ENCODE measurements around the gene ZNF487. TPM values are rescaled to one million over a fixed set of nuclear protein-coding genes. Genes with fewer than 3 reads are reported as not detected.
A peak's percentile ranks its signal among the peaks of the same experiment; 100 is the strongest.

ZNF487 gene
- total RNA-seq, 1 experiment from 2014 or later, result 7.6 TPM

DNA sequence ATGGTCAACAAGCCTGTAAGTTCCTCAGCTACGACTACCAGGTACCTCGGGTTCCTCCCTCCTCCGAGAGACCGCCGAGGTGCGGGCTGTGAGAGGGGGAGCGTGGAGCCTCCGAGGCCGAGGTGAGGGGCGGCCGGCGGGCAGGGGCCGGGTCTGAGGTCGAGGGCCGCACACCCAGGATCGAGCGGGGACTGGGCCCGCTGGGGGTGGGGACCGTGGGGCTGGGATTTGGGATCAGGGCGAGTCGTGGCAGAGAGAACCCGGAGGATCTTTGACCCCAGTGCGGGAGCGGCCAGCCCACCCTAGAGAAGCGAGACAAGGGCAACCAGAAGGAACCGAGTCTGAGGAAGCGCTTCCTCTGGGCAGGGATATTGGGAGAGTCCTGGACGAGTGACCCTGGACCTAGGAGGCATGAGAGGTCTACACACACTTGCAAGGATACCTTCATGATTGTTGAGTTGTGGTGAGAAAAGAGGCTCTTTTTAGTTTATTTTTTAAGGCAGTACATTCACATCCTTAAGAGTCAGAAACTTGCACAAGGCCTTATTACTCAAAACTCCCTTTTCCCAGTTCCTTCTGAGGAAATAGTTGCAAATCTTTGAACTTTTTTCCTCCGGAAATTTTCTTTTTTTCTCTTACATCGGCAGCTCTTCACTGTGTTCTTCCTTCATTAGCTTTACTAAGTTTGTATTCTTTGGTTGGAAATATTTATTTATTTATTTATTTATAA lies 395 bp downstream of the ZNF487 start:
- H3K36me3 ChIP-seq (ENCODE audit: control insufficient read depth, insufficient read depth, low read length), result no peaks in the 10 kb centered on the region
- TF ChIP-seq CTCF (IDR thresholded peaks at IDR 0.05), result no peak
- TF ChIP-seq SIN3A (IDR thresholded peaks at IDR 0.05; ENCODE audit: borderline replicate concordance, insufficient read depth, low read depth, low read length), result no peak
- TF ChIP-seq, protein P1, sequence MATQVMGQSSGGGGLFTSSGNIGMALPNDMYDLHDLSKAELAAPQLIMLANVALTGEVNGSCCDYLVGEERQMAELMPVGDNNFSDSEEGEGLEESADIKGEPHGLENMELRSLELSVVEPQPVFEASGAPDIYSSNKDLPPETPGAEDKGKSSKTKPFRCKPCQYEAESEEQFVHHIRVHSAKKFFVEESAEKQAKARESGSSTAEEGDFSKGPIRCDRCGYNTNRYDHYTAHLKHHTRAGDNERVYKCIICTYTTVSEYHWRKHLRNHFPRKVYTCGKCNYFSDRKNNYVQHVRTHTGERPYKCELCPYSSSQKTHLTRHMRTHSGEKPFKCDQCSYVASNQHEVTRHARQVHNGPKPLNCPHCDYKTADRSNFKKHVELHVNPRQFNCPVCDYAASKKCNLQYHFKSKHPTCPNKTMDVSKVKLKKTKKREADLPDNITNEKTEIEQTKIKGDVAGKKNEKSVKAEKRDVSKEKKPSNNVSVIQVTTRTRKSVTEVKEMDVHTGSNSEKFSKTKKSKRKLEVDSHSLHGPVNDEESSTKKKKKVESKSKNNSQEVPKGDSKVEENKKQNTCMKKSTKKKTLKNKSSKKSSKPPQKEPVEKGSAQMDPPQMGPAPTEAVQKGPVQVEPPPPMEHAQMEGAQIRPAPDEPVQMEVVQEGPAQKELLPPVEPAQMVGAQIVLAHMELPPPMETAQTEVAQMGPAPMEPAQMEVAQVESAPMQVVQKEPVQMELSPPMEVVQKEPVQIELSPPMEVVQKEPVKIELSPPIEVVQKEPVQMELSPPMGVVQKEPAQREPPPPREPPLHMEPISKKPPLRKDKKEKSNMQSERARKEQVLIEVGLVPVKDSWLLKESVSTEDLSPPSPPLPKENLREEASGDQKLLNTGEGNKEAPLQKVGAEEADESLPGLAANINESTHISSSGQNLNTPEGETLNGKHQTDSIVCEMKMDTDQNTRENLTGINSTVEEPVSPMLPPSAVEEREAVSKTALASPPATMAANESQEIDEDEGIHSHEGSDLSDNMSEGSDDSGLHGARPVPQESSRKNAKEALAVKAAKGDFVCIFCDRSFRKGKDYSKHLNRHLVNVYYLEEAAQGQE (IDR thresholded peaks at IDR 0.05; ENCODE audit: insufficient read depth in 1 of 2, low read depth in 2 of 2, low read length in 1 of 2), result no peak
- no peak for TF ChIP-seq POLR2AphosphoS5 (IDR thresholded peaks at IDR 0.05; ENCODE audit: low read depth, low read length)
- no peak for TF ChIP-seq TCF7L2 (IDR thresholded peaks at IDR 0.05; ENCODE audit: low read depth, low read length)
- DNase-seq (ENCODE audit: low read depth, low spot score) (no peak), ATAC-seq (peak; percentile 62)
- no peaks in the 10 kb centered on the region for H3K9me3 ChIP-seq (ENCODE audit: control insufficient read depth, insufficient read depth, low read depth, low read length)
- CTCF ChIA-PET, result no interaction called here
- H3K4me1 ChIP-seq (ENCODE audit: control insufficient read depth, insufficient read depth, low read length), result 0 out of 2 replicates have a peak, but pooled peaks cover 3% of the 10 kb centered on the region
- TSS peak; percentile 93 for BruUV-seq (replicated peaks)
- H3K27me3 ChIP-seq (ENCODE audit: control insufficient read depth, insufficient read depth, low read length), result no peaks in the 10 kb centered on the region
- H3K27ac ChIP-seq (ENCODE audit: low read length), result peak overlapping the region; percentile 78
- H3K4me3 ChIP-seq (ENCODE audit: low read depth in 2 of 2, low read length in 2 of 2), result peak overlapping the region; percentile 56 to 83
- POLR2A ChIA-PET, result interaction anchor here (0.7 to 1.2 kb wide), 3 partner anchors 23 to 38 kb away, joined by 3 to 5 read pairs (median 3); no protein-coding TSS in a partner anchor
- in situ Hi-C loops (cut with HindIII; ENCODE audit: low pct_unique_long_range_greater_than_20kb, low sequenced_read_pairs) (no loop called here), intact Hi-C loops (cut with micrococcal nuclease; ENCODE audit: unreplicated experiment) (no loop called here)

DNA sequence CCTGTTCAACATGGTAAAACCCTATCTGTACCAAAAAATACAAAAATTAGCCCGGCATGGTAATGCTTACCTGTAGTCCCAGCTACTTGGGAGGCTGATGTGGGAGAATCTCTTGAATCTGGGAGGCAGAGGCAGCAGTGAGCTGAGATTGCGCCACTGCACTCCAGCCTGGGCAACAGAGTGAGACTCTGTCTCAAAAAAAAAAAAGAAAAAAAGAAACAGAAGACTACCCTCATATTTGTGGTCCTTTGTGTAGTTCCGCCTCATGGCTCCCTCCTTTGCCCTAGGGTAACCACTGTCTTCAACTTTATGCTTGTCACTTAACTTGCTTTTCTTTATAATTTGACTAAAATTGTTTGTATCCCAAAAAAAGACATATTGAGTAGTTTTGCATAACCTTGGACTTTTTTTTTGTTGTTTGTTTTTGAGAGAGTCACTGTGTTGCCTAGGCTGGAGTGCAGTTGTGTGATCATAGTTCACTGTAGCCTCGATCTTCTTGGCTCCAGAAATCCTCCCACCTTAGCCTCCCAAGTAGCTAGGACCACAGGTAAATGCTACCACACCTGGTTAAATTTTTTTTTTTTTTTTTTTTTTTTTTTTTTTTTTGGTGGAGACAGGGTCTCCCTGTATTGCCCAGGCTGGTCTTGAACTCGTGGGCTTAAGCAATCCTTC lies 3.7 kb downstream of the ZNF487 start:
- BruUV-seq (replicated peaks), result no TSS peak
- Histone ChIP-seq H3K4me3 (ENCODE audit: low read depth in 2 of 2, low read length in 2 of 2) (no peak overlapping the region), H3K4me1 (ENCODE audit: control insufficient read depth, insufficient read depth, low read length) (no peaks in the 10 kb centered on the region), H3K27me3 (ENCODE audit: control insufficient read depth, insufficient read depth, low read length) (no peaks in the 10 kb centered on the region), H3K9me3 (ENCODE audit: control insufficient read depth, insufficient read depth, low read depth, low read length) (no peaks in the 10 kb centered on the region), H3K27ac (ENCODE audit: low read length) (no peak overlapping the region), H3K36me3 (ENCODE audit: control insufficient read depth, insufficient read depth, low read length) (no peaks in the 10 kb centered on the region)
- POLR2A ChIA-PET, result no interaction called here
- no peak for TF ChIP-seq CTCF (IDR thresholded peaks at IDR 0.05)
- TF ChIP-seq, protein P1 (IDR thresholded peaks at IDR 0.05; ENCODE audit: insufficient read depth in 1 of 2, low read depth in 2 of 2, low read length in 1 of 2), result no peak
- no peak for TF ChIP-seq SIN3A (IDR thresholded peaks at IDR 0.05; ENCODE audit: borderline replicate concordance, insufficient read depth, low read depth, low read length)
- TF ChIP-seq POLR2AphosphoS5 (IDR thresholded peaks at IDR 0.05; ENCODE audit: low read depth, low read length), result no peak
- no peak for TF ChIP-seq TCF7L2 (IDR thresholded peaks at IDR 0.05; ENCODE audit: low read depth, low read length)
- no peak for DNase-seq (ENCODE audit: low read depth, low spot score)
- intact Hi-C loops (cut with micrococcal nuclease; ENCODE audit: unreplicated experiment), result no loop called here
- no peak for ATAC-seq
- in situ Hi-C loops (cut with HindIII; ENCODE audit: low pct_unique_long_range_greater_than_20kb, low sequenced_read_pairs), result no loop called here
- CTCF ChIA-PET, result no interaction called here

Measured in Panc1 (cell line).